Measurements from ENCODE around the gene CENPP. TPM values are rescaled to one million over a fixed set of nuclear protein-coding genes. Genes with fewer than 3 reads are reported as not detected.
"Not testable (repeated sequence)": the region's sequence is repeated elsewhere in the genome, so short reads cannot be mapped to it uniquely, and the experiment has no call there.

The CENPP gene
- total RNA-seq, 1 experiment from 2014 or later: 19.6 TPM

DNA sequence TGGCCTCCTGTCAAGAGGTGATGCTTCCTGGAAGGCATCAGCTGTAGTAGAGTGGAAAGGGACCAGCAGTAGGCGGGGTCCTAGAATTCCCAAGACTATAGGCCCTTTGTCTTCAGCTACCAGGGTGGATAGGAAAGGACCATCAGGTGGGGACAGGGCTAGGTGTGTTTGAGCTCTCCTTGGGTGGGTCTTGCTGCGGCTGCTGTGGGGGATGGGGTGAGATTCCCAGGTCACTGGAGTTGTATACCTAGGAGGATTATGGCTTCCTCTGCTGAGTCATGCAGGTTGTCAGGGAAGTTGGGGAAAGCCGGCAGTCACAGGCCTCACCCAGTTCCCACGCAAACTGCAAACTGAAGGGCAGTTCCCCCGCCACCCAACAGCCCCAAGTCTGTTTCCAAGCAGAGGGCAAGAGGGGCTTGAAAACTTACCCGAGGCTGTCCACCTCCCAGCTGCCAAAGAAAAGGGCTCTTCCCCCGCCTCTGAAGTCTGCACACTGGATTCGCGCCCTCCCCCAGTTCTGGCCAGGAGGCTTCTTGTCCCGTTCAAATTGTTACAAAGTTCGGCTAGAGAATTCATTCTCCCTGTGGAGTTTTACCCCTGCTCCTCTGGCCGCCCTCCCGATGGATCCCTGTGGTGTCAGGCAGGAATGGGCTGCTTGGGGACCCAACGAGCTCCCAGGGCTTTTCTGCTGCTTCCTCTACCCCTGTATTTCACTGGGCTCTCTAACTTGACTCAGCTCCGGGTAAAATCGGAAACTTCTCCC lies 233.0 kb downstream of the CENPP start:
- in situ Hi-C loops (cut with HindIII; ENCODE audit: low sequenced_read_pairs): no loop called here
- no peak for DNase-seq (ENCODE audit: low spot score)

- no peak for DNase-seq (ENCODE audit: low spot score)
- in situ Hi-C loops (cut with HindIII; ENCODE audit: low sequenced_read_pairs): no loop called here
These were observed 235.9 kb downstream of the CENPP start for GRCh38 chr9:92561374-92562330.

GRCh38 chr9:92562461-92562967 lies 236.8 kb downstream of the CENPP start:
- in situ Hi-C loops (cut with HindIII; ENCODE audit: low sequenced_read_pairs): no loop called here
- DNase-seq (ENCODE audit: low spot score): no peak

DNA sequence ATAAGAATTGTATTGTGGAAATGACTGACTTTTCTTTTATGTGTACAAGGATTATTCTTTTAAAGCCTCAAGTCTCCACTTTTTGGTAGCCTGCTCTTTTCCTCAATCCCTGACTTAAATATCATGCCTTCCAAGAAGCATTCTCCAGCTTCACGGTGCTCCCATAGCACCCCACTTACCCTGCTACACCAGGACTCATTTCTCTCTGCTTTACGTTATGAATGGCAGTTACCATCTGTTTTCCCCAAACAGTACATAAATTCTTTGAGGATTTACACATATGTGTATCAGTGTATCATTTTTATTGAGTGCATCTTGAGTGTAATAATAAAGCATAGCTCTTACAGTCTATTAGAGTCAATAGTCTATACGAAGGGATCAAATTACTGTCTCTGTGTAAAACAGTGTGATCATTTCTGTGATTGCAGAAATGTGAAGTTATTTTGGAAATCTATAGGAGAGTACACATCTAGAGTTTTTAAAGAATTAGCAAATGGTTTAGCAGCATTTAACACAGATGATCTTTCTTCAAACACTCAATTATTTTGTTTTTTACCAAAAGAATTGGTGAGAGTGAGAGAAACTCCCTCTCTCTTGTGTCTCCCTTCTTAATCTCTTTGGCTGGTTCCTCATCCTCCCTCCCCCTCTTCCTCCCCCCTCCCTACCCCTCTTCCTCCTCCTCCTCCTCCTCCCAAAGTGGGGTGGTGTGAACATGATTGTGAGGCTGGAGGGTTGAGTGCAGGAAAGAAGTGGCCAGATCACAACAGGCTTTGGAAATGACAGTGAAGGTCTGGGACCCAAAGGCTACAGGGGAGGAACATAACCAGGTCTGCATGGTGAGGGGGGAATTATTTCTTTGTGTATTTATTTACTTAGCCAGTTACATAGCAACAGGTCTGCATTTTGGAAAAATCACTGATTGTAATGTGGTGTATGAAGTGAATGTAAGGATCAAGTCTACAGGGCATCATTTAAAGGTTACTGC lies 237.7 kb downstream of the CENPP start:
- no peak for DNase-seq (ENCODE audit: low spot score)
- in situ Hi-C loops (cut with HindIII; ENCODE audit: low sequenced_read_pairs): no loop called here

- in situ Hi-C loops (cut with HindIII; ENCODE audit: low sequenced_read_pairs): no loop called here
- no peak for DNase-seq (ENCODE audit: low spot score)
These were observed 238.8 kb downstream of the CENPP start for GRCh38 chr9:92564504-92564903.

DNA sequence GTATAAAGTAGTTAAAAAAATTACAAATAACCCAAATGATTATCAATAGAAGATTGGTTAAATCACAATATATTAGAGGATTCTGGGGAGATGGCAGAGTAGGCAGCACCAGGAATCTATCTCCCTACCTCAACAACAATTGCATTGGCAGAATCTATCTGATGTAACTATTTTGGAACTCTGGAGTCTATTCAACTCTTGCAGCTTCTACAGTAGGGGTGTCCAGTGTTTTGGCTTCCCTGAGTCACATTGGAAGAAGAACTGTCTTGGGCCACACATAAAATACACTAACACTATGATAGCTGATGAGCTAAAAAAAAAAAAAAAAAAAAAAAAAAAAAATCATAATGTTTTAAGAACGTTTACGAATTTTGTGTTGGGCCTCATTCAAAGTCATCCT lies 239.2 kb downstream of the CENPP start:
- DNase-seq (ENCODE audit: low spot score): no peak
- in situ Hi-C loops (cut with HindIII; ENCODE audit: low sequenced_read_pairs): no loop called here

DNA sequence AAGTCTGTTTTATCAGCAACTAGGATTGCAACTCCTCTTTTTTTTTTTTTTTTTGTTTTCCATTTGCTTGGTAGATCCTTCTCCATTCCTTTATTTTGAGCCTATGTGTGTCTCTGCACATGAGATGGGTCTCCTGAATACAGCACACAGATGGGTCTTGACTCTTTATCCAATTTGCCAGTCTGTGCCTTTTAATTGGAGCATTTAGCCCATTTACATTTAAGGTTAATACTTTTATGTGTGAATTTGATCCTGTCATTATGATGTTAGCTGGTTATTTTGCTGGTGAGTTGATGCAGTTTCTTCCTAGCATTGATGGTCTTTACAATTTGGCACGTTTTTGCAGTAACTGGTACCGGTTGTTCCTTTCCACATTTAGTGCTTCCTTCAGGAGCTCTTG lies 246.1 kb downstream of the CENPP start:
- in situ Hi-C loops (cut with HindIII; ENCODE audit: low sequenced_read_pairs): not testable (repeated sequence)

GRCh38 chr9:92573612-92574011 lies 247.9 kb downstream of the CENPP start:
- DNase-seq (ENCODE audit: low spot score); in situ Hi-C loops (cut with HindIII; ENCODE audit: low sequenced_read_pairs): not testable (repeated sequence)

More for the DNA sequence above, 246.1 kb downstream of the CENPP start:
- not testable (repeated sequence) for DNase-seq (ENCODE audit: low spot score)

GRCh38 chr9:92576175-92576574 lies 250.4 kb downstream of the CENPP start:
- DNase-seq (ENCODE audit: low spot score): no peak
- in situ Hi-C loops (cut with HindIII; ENCODE audit: low sequenced_read_pairs): no loop called here

- no peak for DNase-seq (ENCODE audit: low spot score)
- in situ Hi-C loops (cut with HindIII; ENCODE audit: low sequenced_read_pairs): no loop called here
These were observed 264.2 kb downstream of the CENPP start for GRCh38 chr9:92589923-92590322.

- no peak for DNase-seq (ENCODE audit: low spot score)
- in situ Hi-C loops (cut with HindIII; ENCODE audit: low sequenced_read_pairs): no loop called here
These were observed 264.6 kb downstream of the CENPP start for GRCh38 chr9:92590377-92590776.

GRCh38 chr9:92592537-92592936 lies 266.8 kb downstream of the CENPP start:
- in situ Hi-C loops (cut with HindIII; ENCODE audit: low sequenced_read_pairs): no loop called here
- DNase-seq (ENCODE audit: low spot score): no peak

- DNase-seq (ENCODE audit: low spot score): no peak
- in situ Hi-C loops (cut with HindIII; ENCODE audit: low sequenced_read_pairs): no loop called here
These were observed 267.5 kb downstream of the CENPP start for GRCh38 chr9:92592946-92593861.

DNA sequence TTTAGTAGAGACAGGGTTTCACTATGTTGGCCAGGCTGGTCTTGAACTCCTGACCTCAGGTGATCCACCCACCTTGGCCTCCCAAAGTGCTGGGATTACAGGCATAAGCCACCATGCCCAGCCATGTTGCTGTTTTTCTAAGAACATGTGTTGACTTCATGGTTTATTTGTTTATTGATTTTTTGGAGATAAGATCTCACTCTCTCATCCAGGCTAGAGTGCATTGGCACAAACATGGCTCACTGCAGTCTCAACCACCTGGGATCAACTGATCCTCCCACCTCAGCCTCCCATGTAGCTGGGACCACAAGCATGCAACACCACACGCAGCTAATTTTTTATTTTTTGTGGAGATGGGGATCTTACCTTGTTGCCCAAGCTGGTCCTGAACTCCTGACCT lies 269.3 kb downstream of the CENPP start:
- DNase-seq (ENCODE audit: low spot score); in situ Hi-C loops (cut with HindIII; ENCODE audit: low sequenced_read_pairs): not testable (repeated sequence)

GRCh38 chr9:92595930-92596329 lies 270.2 kb downstream of the CENPP start:
- no peak for DNase-seq (ENCODE audit: low spot score)
- in situ Hi-C loops (cut with HindIII; ENCODE audit: low sequenced_read_pairs): no loop called here

DNA sequence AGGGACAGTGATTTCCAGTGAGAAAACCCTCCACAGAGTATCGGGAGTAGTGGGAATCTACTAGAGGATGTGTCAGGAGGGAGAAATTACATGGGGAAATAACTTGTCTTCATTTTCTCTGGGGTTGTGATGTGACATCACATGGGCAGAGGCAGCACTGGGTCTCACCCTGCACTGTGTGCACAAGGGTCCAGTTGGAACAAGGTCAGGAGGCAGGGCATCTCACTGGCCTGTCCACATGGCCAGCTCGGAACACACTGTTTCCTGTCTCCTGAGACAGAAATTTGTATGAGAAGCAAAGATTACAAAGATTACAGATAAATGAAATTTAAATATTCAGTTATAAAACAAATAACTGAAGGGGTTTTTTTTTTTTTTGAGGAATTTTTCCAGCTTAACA lies 272.6 kb downstream of the CENPP start:
- in situ Hi-C loops (cut with HindIII; ENCODE audit: low sequenced_read_pairs): no loop called here
- no peak for DNase-seq (ENCODE audit: low spot score)

DNA sequence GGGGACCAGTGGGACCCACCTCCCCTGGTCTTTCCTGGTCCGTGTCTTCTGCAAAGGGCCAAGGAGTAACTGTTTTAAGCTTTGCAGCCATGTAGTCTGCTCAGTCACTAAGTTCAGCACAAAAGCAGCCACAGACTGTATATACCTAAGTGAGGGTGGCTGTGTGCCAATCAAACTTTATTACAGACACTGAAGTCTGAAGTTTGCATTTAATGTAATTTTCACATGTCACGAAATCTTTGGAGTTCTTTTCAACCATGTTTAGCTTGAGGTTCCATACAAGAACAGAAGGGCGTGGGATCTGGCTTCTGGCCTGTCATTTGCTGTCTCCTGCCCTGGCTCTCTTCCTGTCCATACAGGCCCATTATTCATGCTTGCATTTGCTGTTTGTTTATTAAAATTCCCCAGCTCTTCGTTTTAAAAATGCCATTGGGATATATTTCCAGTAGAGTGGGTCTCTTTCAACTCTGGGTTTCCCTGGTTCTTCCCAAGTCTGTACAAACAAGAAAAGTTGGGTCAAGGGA lies 274.2 kb downstream of the CENPP start:
- in situ Hi-C loops (cut with HindIII; ENCODE audit: low sequenced_read_pairs): no loop called here
- no peak for DNase-seq (ENCODE audit: low spot score)
